ENCODE data around the gene CBFB. TPM values are rescaled to one million over a fixed set of nuclear protein-coding genes. Genes with fewer than 3 reads are reported as not detected.
A peak's percentile ranks its signal among the peaks of the same experiment; 100 is the strongest.

Gene CBFB
- total and polyA plus RNA-seq, 9 of the 15 experiments (the other 6 are each of a cell fraction or from before 2014, with no cell fraction given), result 22.0 to 112 (median 66.5) TPM

GRCh38 chr16:67013823-67014633 lies 14.9 kb upstream of the CBFB start (continued):
- TF ChIP-seq SPI1 (IDR thresholded peaks at IDR 0.05; ENCODE audit: borderline replicate concordance, low read depth, low read length) (no peak), ZNF24 (IDR thresholded peaks at IDR 0.05) (0 out of 2 replicates have a peak, but pooled peaks have one; percentile 10), ZNF224 (CRISPR knock-in tag; IDR thresholded peaks at IDR 0.05) (no peak), ID3 (CRISPR knock-in tag; IDR thresholded peaks at IDR 0.05) (no peak), ID3 (tag; IDR thresholded peaks at IDR 0.05) (0 out of 2 replicates have a peak, but pooled peaks have one; percentile 43), ZKSCAN1 (IDR thresholded peaks at IDR 0.05; ENCODE audit: low read depth, low read length) (no peak), ZFP36 (IDR thresholded peaks at IDR 0.05; ENCODE audit: low read depth, low read length, partially characterized antibody) (no peak), MLX (CRISPR knock-in tag; conservative IDR thresholded peaks at IDR 0.05) (no peak), TAF7 (tag; IDR thresholded peaks at IDR 0.05) (no peak), ZNF707 (CRISPR knock-in tag; conservative IDR thresholded peaks at IDR 0.05) (no peak), CXXC5 (CRISPR knock-in tag; IDR thresholded peaks at IDR 0.05) (peak; percentile 78), KDM4B (IDR thresholded peaks at IDR 0.05; ENCODE audit: borderline replicate concordance in 2 of 2, low read depth in 1 of 2) (no peak), NR2F6 (CRISPR knock-in tag; IDR thresholded peaks at IDR 0.05) (no peak), ZBTB17 (CRISPR knock-in tag; IDR thresholded peaks at IDR 0.05) (no peak), GABPB1 (CRISPR knock-in tag; IDR thresholded peaks at IDR 0.05) (no peak), E2F8 (IDR thresholded peaks at IDR 0.05; ENCODE audit: low read depth, partially characterized antibody) (no peak), ZNF175 (CRISPR knock-in tag; IDR thresholded peaks at IDR 0.05; ENCODE audit: low read depth) (no peak), ELF4 (CRISPR knock-in tag; IDR thresholded peaks at IDR 0.05) (no peak), HDAC2 (IDR thresholded peaks at IDR 0.05) (no peak), HMGXB4 (CRISPR knock-in tag; IDR thresholded peaks at IDR 0.05) (no peak)
